ENCODE results near the gene AGFG2. TPM values are rescaled to one million over a fixed set of nuclear protein-coding genes. Genes with fewer than 3 reads are reported as not detected.
"Not testable (repeated sequence)": the region's sequence is repeated elsewhere in the genome, so short reads cannot be mapped to it uniquely, and the experiment has no call there.

Gene AGFG2
- total RNA-seq, 1 donor from 2014 or later, result 6.2 TPM

- Histone ChIP-seq H3K4me1 (ENCODE audit: insufficient read depth, low read length) (peaks cover 5% of the 10 kb centered on the region), H3K36me3 (ENCODE audit: insufficient read depth, low read length) (no peaks in the 10 kb centered on the region), H3K27me3 (ENCODE audit: insufficient read depth, low read length) (no peaks in the 10 kb centered on the region), H3K79me2 (ENCODE audit: insufficient read depth, low read length) (no peaks in the 10 kb centered on the region), H3K9ac (ENCODE audit: low read length) (no peak overlapping the region), H3K27ac (ENCODE audit: low read depth, low read length) (no peak overlapping the region), H2AFZ (ENCODE audit: low read depth, low read length) (no peak overlapping the region), H3K4me3 (ENCODE audit: insufficient read depth, low read depth, low read length) (no peak overlapping the region), H3K9me3 (ENCODE audit: insufficient read depth, low read depth, low read length) (no peaks in the 10 kb centered on the region), H4K20me1 (ENCODE audit: insufficient read depth, low read length) (no peaks in the 10 kb centered on the region), H3K4me2 (ENCODE audit: low read length) (no peak overlapping the region)
- Mint-ChIP-seq H3K9me3 (ENCODE audit: unreplicated experiment) (no peaks in the 10 kb centered on the region), H3K36me3 (ENCODE audit: low read depth, unreplicated experiment) (peaks cover 2% of the 10 kb centered on the region), H3K27ac (ENCODE audit: unreplicated experiment) (no peak overlapping the region), H3K4me1 (ENCODE audit: low read depth, unreplicated experiment) (no peaks in the 10 kb centered on the region), H3K4me3 (ENCODE audit: unreplicated experiment) (no peak overlapping the region), H3K27me3 (ENCODE audit: low read depth, unreplicated experiment) (peaks cover 2% of the 10 kb centered on the region)
- DNase-seq (ENCODE audit: low read depth), result no peak
- TF ChIP-seq CTCF (IDR thresholded peaks at IDR 0.05; ENCODE audit: insufficient read depth, low read depth, low read length) (peak; percentile 84), EZH2 (IDR thresholded peaks at IDR 0.05; ENCODE audit: insufficient read depth, low read length) (no peak)
- no peak for FAIRE-seq
Observed at GRCh38 chr7:100563809-100564400, 24.9 kb downstream of the AGFG2 start.

GRCh38 chr7:100564405-100564804, 25.4 kb downstream of the AGFG2 start:
- H3K4me2 ChIP-seq (ENCODE audit: low read length); FAIRE-seq; H3K27ac Mint-ChIP-seq (ENCODE audit: unreplicated experiment); H3K4me1 Mint-ChIP-seq (ENCODE audit: low read depth, unreplicated experiment); H3K9me3 ChIP-seq (ENCODE audit: insufficient read depth, low read depth, low read length); H3K27me3 ChIP-seq (ENCODE audit: insufficient read depth, low read length); H3K36me3 Mint-ChIP-seq (ENCODE audit: low read depth, unreplicated experiment); H3K27ac ChIP-seq (ENCODE audit: low read depth, low read length); DNase-seq (ENCODE audit: low read depth); H4K20me1 ChIP-seq (ENCODE audit: insufficient read depth, low read length); H3K27me3 Mint-ChIP-seq (ENCODE audit: low read depth, unreplicated experiment); H3K79me2 ChIP-seq (ENCODE audit: insufficient read depth, low read length); H3K9me3 Mint-ChIP-seq (ENCODE audit: unreplicated experiment); H3K9ac ChIP-seq (ENCODE audit: low read length); H3K4me3 Mint-ChIP-seq (ENCODE audit: unreplicated experiment); H2AFZ ChIP-seq (ENCODE audit: low read depth, low read length); H3K4me1 ChIP-seq (ENCODE audit: insufficient read depth, low read length); H3K4me3 ChIP-seq (ENCODE audit: insufficient read depth, low read depth, low read length); H3K36me3 ChIP-seq (ENCODE audit: insufficient read depth, low read length): not testable (repeated sequence)

- Histone ChIP-seq H3K79me2 (ENCODE audit: insufficient read depth, low read length) (no peaks in the 10 kb centered on the region), H3K9me3 (ENCODE audit: insufficient read depth, low read depth, low read length) (no peaks in the 10 kb centered on the region), H3K4me2 (ENCODE audit: low read length) (no peak overlapping the region), H2AFZ (ENCODE audit: low read depth, low read length) (no peak overlapping the region), H3K27ac (ENCODE audit: low read depth, low read length) (no peak overlapping the region), H4K20me1 (ENCODE audit: insufficient read depth, low read length) (no peaks in the 10 kb centered on the region), H3K36me3 (ENCODE audit: insufficient read depth, low read length) (no peaks in the 10 kb centered on the region), H3K4me3 (ENCODE audit: insufficient read depth, low read depth, low read length) (no peak overlapping the region), H3K27me3 (ENCODE audit: insufficient read depth, low read length) (no peaks in the 10 kb centered on the region), H3K4me1 (ENCODE audit: insufficient read depth, low read length) (peaks cover 12% of the 10 kb centered on the region), H3K9ac (ENCODE audit: low read length) (no peak overlapping the region)
- TF ChIP-seq CTCF (IDR thresholded peaks at IDR 0.05; ENCODE audit: insufficient read depth, low read depth, low read length) (no peak), EZH2 (IDR thresholded peaks at IDR 0.05; ENCODE audit: insufficient read depth, low read length) (no peak)
- H3K4me3 Mint-ChIP-seq (ENCODE audit: unreplicated experiment), result no peak overlapping the region
- peaks cover 2% of the 10 kb centered on the region for H3K36me3 Mint-ChIP-seq (ENCODE audit: low read depth, unreplicated experiment)
- no peaks in the 10 kb centered on the region for H3K9me3 Mint-ChIP-seq (ENCODE audit: unreplicated experiment)
- H3K27me3 Mint-ChIP-seq (ENCODE audit: low read depth, unreplicated experiment), result peaks cover 3% of the 10 kb centered on the region
- no peak for FAIRE-seq
- no peak for DNase-seq (ENCODE audit: low read depth)
- no peaks in the 10 kb centered on the region for H3K4me1 Mint-ChIP-seq (ENCODE audit: low read depth, unreplicated experiment)
- H3K27ac Mint-ChIP-seq (ENCODE audit: unreplicated experiment), result no peak overlapping the region
Observed at GRCh38 chr7:100565133-100565571, 26.1 kb downstream of the AGFG2 start.
